Gastroesophageal sphincter (tissue), 4 donors: ENCODE data around the gene NEU4. TPM values are rescaled to one million over a fixed set of nuclear protein-coding genes. Genes with fewer than 3 reads are reported as not detected.

Experiments
- ATAC-seq: fragments of 150-250 bp; one replicate; pipeline ENCODE4 v1.9.1; 2016; ENCODE audit warnings: mild to moderate bottlenecking, moderate library complexity
- H3K27ac ChIP-seq, 4 donors: fragments of 200-600 bp; sonication (generic) in 3 of 4; 1 replicate in 3 of 4; 2 replicates in 1 of 4; pipeline ENCODE4 v1.5.1; 2016 to 2019
- H3K27me3 ChIP-seq: fragments of 200-600 bp; sonication (generic); one replicate; pipeline ENCODE4 v1.5.1; 2019
- H3K36me3 ChIP-seq, 2 donors: fragments of 200-600 bp; sonication (generic); one replicate each; pipeline ENCODE4 v1.5.1; 2019; ENCODE audit warnings: control low read depth in 1 of 2
- H3K4me1 ChIP-seq, 3 donors: fragments of 200-600 bp; sonication (generic); 1 replicate in 2 of 3; 2 replicates in 1 of 3; pipeline ENCODE4 v1.5.1; 2016 to 2019; ENCODE audit warnings: control low read depth in 2 of 3
- H3K4me3 ChIP-seq, 2 donors: fragments of 200-600 bp; sonication (generic); one replicate each; pipeline ENCODE4 v1.5.1; 2019; ENCODE audit warnings: mild to moderate bottlenecking in 1 of 2, moderate library complexity in 1 of 2
- H3K9me3 ChIP-seq, 3 donors: fragments of 200-600 bp; sonication (generic); one replicate each; pipeline ENCODE4 v1.5.1; 2017 to 2019; ENCODE audit warnings: control low read depth in 2 of 3
- EP300 ChIP-seq: sonication (generic); formaldehyde crosslinking; IDR thresholded peaks from one replicate; pipeline ENCODE4 v1.6.1; 2017; ENCODE audit warnings: antibody characterized with exemption, mild to moderate bottlenecking
- POLR2A ChIP-seq, 2 donors: fragments of 450-650 bp; IDR thresholded peaks; one replicate each; pipeline ENCODE4 v1.6.1; 2017; ENCODE audit warnings: antibody characterized with exemption in 2 of 2, mild to moderate bottlenecking in 2 of 2, moderate library complexity in 1 of 2
- POLR2AphosphoS5 ChIP-seq: sonication (generic); formaldehyde crosslinking; IDR thresholded peaks from one replicate; pipeline ENCODE4 v1.6.1; 2017; ENCODE audit warnings: antibody characterized with exemption
- WGBS, 2 donors: methylation state at CpG; one replicate each; pipeline ENCODE4 v1.1.5; 2018; ENCODE audit warnings: low coverage in 1 of 2; 5-methylcytosine and 5-hydroxymethylcytosine counted together
- total RNA-seq, 4 donors: library from RNA; depleted of rRNA; stranded (reverse); fragments of >200 nt; gene quantifications; one replicate each; pipeline ENCODE4 v1.1.0, GENCODE V29; 2016
- TF ChIP-seq, protein P1 (sequence below), 4 experiments: fragments of 200-600 bp in 2 of 4; fragments of 450-650 bp in 2 of 4; sonication (generic) in 1 of 4; IDR thresholded peaks; one replicate each; pipeline ENCODE4 v1.5.1; 2017 to 2019; ENCODE audit warnings: antibody characterized with exemption in 4 of 4, mild to moderate bottlenecking in 2 of 4, moderate library complexity in 2 of 4

NEU4 gene
- total RNA-seq, 4 donors from 2014 or later, result 0.47 to 2.0 TPM; not detected in 2

DNA sequence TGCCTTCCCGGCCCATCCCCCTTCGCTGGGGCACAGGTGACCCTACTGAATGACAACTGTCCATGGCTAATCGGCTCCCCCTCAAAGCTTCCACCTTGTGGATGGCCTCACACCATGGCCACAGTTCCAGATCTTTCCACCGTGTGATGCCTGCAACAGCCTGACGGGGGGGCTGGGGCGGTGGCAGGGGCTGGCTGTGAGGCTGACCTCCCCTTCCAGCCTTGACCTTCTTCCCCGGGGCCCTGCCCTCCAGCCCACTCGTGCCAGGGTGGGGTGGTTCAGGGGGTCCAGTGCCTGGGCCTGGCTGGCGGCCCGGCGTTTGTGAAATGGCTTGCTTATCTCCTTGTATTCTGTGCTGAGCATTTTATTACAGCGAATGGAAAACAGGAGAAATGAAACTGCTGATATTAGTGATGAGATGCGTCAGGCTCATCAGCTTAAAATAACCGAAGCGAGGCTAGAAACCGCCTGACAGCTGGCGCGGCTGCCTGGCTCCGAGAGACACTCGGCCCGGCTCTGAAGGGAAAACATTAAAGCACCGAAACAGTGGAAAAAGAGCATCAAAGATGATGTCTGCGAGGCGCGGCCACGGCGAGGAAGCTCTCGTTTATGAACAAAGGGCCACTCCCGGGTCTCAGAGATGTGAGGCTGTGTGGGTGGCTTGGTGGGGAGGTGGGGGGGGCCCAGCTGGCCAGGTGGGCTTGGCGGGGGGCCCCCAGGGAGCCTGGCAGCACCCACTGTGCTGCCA lies 50.6 kb downstream of the NEU4 start:
- 5 to 29% methylated on average over 15 to 19 of the region's 30 CpGs for WGBS, 2 donors
- no peaks in the 10 kb centered on the region for H3K9me3 ChIP-seq
- peak; percentile 61 for ATAC-seq
- H3K4me1 ChIP-seq, result peaks cover 0 to 38% (median 17%) of the 10 kb centered on the region in 3 donors
- TF ChIP-seq, protein P1, sequence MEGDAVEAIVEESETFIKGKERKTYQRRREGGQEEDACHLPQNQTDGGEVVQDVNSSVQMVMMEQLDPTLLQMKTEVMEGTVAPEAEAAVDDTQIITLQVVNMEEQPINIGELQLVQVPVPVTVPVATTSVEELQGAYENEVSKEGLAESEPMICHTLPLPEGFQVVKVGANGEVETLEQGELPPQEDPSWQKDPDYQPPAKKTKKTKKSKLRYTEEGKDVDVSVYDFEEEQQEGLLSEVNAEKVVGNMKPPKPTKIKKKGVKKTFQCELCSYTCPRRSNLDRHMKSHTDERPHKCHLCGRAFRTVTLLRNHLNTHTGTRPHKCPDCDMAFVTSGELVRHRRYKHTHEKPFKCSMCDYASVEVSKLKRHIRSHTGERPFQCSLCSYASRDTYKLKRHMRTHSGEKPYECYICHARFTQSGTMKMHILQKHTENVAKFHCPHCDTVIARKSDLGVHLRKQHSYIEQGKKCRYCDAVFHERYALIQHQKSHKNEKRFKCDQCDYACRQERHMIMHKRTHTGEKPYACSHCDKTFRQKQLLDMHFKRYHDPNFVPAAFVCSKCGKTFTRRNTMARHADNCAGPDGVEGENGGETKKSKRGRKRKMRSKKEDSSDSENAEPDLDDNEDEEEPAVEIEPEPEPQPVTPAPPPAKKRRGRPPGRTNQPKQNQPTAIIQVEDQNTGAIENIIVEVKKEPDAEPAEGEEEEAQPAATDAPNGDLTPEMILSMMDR (IDR thresholded peaks at IDR 0.05), result peak in 1 of 4 experiments; percentile 7
- TF ChIP-seq POLR2AphosphoS5, result no peak
- TF ChIP-seq POLR2A (IDR thresholded peaks at IDR 0.05), result no peak
- TF ChIP-seq EP300, result no peak
- H3K36me3 ChIP-seq, result no peaks in the 10 kb centered on the region
- H3K27ac ChIP-seq, result peak overlapping the region in 3 of 4 donors; percentile 78 to 88 (median 85)
- peaks cover 42% of the 10 kb centered on the region for H3K27me3 ChIP-seq
- H3K4me3 ChIP-seq, result peak overlapping the region in 1 of 2 donors; percentile 41

DNA sequence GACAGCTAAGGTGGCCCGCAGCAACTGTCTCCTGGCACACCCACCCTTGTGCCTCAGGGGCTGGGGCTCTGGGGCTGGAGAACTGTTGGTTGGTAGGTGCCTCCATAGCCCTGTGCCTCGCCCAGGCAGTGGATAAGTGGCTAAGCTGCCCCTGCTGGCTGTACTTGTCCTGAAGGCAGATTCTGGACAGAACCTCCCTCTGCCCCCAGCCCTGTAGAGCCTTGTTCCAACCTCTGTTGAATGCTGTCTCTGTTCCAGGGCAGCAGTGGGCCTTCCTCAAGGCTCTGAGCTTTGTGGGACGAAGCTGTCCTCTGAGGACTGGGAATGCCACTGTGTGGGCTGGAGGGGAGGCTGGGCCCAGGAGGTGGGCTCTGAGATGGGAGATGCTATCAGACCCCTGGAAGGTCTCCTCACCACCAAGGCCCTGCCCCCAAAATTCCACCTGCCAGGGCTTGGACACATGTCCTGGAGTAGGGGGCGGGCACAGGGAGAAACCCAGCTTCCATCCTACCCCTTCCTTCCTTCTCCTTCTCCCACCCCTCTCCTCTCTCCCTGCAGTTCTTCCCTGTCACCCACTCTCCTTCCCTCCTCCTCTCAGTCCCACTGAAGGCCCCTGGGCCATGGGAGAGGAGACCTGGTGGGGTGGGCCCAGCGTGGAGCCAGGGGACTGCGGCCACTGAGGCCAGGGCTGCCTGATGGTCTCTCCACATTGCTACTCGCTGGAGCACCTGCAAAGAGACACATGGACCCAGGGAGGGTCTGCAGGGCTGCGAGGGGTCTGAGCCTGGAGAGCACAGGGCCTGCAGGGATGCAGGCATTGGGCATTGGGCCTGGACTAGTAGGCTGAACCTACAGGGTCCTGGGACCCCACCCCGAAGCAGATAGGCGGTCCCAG lies 51.4 kb downstream of the NEU4 start:
- 100% methylated on average over 2 to 3 of the region's 10 CpGs for WGBS, 2 donors
- Histone ChIP-seq H3K4me1 (peaks cover 0 to 31% (median 15%) of the 10 kb centered on the region in 3 donors), H3K36me3 (no peaks in the 10 kb centered on the region), H3K9me3 (no peaks in the 10 kb centered on the region), H3K4me3 (peak overlapping the region in 1 of 2 donors; percentile 41), H3K27ac (peak overlapping the region in 3 of 4 donors; percentile 78 to 88 (median 85)), H3K27me3 (peaks cover 50% of the 10 kb centered on the region)
- no peak for ATAC-seq
- TF ChIP-seq, protein P1 (IDR thresholded peaks at IDR 0.05), result no peak

DNA sequence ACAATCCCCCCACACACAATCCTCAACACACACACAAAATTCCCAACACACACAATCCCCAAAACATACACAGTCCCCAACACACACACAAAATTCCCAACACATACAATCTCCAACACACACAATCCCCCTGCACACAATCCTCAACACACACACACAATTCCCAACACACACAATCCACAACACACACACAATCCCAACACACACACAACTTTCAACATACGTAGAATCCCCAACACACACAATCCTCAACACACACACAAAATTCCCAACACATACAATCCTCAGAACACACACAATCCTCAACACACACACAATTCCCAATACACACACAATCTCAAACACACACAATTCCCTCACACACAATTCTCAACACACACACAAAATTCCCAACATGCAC lies 52.3 kb downstream of the NEU4 start:
- Histone ChIP-seq H3K27ac (no peak overlapping the region), H3K4me3 (no peak overlapping the region), H3K4me1 (peaks cover 0 to 31% (median 15%) of the 10 kb centered on the region in 3 donors), H3K9me3 (no peaks in the 10 kb centered on the region), H3K27me3 (peaks cover 58% of the 10 kb centered on the region), H3K36me3 (no peaks in the 10 kb centered on the region)
- no peak for TF ChIP-seq POLR2A (IDR thresholded peaks at IDR 0.05)
- 93 to 100% methylated on average over 1 of the region's 1 CpG for WGBS, 2 donors
- ATAC-seq, result no peak

DNA sequence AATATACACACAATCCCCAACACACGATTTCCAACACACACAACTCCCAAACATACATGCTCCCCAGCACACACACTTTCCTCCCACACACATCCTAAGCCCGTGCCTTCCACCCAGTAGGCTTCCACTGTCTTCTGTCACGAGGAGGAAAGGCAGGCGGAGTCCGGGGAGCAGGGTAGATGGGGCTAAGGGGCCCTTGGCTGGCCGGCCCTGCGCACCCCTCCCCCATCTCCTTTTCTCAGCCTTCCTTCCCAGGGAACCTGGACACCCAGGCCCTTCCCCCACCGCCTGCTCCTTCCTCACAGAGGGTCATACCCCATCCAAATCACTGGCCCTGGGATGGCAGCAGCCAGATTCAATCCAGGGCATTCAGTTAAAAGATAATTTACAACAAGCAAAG lies 53.1 kb downstream of the NEU4 start:
- 65 to 80% methylated on average over 2 of the region's 8 CpGs for WGBS, 2 donors
- H3K27me3 ChIP-seq, result peaks cover 67% of the 10 kb centered on the region
- H3K4me3 ChIP-seq, result no peak overlapping the region
- H3K27ac ChIP-seq, result no peak overlapping the region
- TF ChIP-seq, protein P1 (IDR thresholded peaks at IDR 0.05), result no peak
- TF ChIP-seq EP300, result no peak
- TF ChIP-seq POLR2AphosphoS5, result no peak
- no peak for TF ChIP-seq POLR2A (IDR thresholded peaks at IDR 0.05)
- H3K36me3 ChIP-seq, result no peaks in the 10 kb centered on the region
- ATAC-seq, result no peak
- peaks cover 0 to 31% (median 15%) of the 10 kb centered on the region in 3 donors for H3K4me1 ChIP-seq
- H3K9me3 ChIP-seq, result no peaks in the 10 kb centered on the region

DNA sequence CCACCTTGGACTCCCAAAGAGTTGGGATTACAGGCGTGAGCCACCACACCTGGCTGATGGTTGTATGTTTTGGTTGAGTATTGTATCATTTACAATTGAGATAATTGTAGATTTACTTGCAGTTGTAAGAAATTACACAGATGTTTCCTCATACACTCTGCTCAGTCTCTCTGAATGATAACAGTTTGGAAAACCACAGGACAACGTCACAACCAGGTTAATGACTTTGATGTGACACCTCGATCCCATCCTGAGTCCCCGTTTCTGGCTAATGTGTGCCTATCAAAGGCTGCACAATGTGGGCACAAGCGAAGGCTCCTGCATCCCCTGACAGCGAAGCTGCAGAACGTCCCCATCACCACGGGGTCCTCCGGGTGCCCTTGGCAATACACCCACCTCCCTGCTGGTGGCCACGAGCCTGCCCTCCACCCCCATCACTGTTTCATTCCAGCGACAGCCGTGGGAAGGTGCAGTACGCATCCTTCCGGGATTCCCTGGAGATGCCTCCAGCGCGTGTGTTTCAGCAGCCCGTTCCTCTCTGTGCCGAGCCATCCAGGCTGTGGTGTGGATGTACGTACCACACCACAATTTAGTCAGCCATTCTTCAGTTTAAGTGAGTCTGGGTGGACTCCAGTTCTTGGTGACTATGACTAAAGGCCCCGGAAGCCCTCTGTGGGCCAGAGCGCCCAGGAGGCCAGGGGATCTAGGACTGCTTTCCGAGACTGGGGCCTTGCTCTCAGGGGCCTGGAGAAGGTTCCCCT lies 54.0 kb downstream of the NEU4 start:
- H3K27me3 ChIP-seq, result peaks cover 75% of the 10 kb centered on the region

More for the DNA sequence above, 54.0 kb downstream of the NEU4 start:
- Histone ChIP-seq H3K4me1 (peaks cover 0 to 31% (median 15%) of the 10 kb centered on the region in 3 donors), H3K27ac (peak overlapping the region in 1 of 4 donors; percentile 2), H3K4me3 (no peak overlapping the region), H3K36me3 (no peaks in the 10 kb centered on the region), H3K9me3 (no peaks in the 10 kb centered on the region)
- 64 to 92% methylated on average over 2 to 9 of the region's 22 CpGs for WGBS, 2 donors
- ATAC-seq, result no peak
- no peak for TF ChIP-seq POLR2AphosphoS5
- TF ChIP-seq, protein P1 (IDR thresholded peaks at IDR 0.05), result no peak
- no peak for TF ChIP-seq POLR2A (IDR thresholded peaks at IDR 0.05)
- no peak for TF ChIP-seq EP300
